Measurements from ENCODE around the gene FUCA1.
"Not testable (repeated sequence)": the region's sequence is repeated elsewhere in the genome, so short reads cannot be mapped to it uniquely, and the experiment has no call there.

Gene FUCA1

GRCh38 chr1:23837908-23838307 is 30.2 kb downstream of the FUCA1 start:
- DNase-seq (ENCODE audit: low spot score) = no peak

- no peak for DNase-seq (ENCODE audit: low spot score)
These were observed 32.1 kb downstream of the FUCA1 start for GRCh38 chr1:23836037-23836436.

GRCh38 chr1:23834156-23834555 is 33.9 kb downstream of the FUCA1 start:
- DNase-seq (ENCODE audit: low spot score) = not testable (repeated sequence)

GRCh38 chr1:23827717-23828116 is 40.4 kb downstream of the FUCA1 start:
- no peak for DNase-seq (ENCODE audit: low spot score)

GRCh38 chr1:23826590-23826989 is 41.5 kb downstream of the FUCA1 start:
- DNase-seq (ENCODE audit: low spot score) = not testable (repeated sequence)

- DNase-seq (ENCODE audit: low spot score) = peak; percentile 28
These were observed 42.1 kb downstream of the FUCA1 start for GRCh38 chr1:23825762-23826522.

GRCh38 chr1:23825076-23825761 is 42.9 kb downstream of the FUCA1 start, which contains the start of gene HMGCL:
HMGCL (minus strand) TSS chr1:23825429; CDS start chr1:23825415, 14 bp downstream.
- DNase-seq (ENCODE audit: low spot score) = peak; percentile 95

GRCh38 chr1:23824711-23825075 is 43.4 kb downstream of the FUCA1 start:
- DNase-seq (ENCODE audit: low spot score) = no peak

- no peak for DNase-seq (ENCODE audit: low spot score)
These were observed 44.3 kb downstream of the FUCA1 start for GRCh38 chr1:23823767-23824166.

- no peak for DNase-seq (ENCODE audit: low spot score)
These were observed 50.5 kb downstream of the FUCA1 start for GRCh38 chr1:23817633-23818032.

GRCh38 chr1:23816906-23817305 is 51.2 kb downstream of the FUCA1 start:
- DNase-seq (ENCODE audit: low spot score) = no peak

- DNase-seq (ENCODE audit: low spot score) = no peak
These were observed 51.7 kb downstream of the FUCA1 start for GRCh38 chr1:23816361-23816760.

- DNase-seq (ENCODE audit: low spot score) = no peak
These were observed 54.1 kb downstream of the FUCA1 start for GRCh38 chr1:23814016-23814415.

- DNase-seq (ENCODE audit: low spot score) = peak; percentile 88
These were observed 57.1 kb downstream of the FUCA1 start for GRCh38 chr1:23810818-23811540.

- DNase-seq (ENCODE audit: low spot score) = peak; percentile 88
These were observed 58.3 kb downstream of the FUCA1 start for GRCh38 chr1:23809751-23810171.

GRCh38 chr1:23807453-23807852 is 60.6 kb downstream of the FUCA1 start:
- no peak for DNase-seq (ENCODE audit: low spot score)

GRCh38 chr1:23806280-23806679 is 61.8 kb downstream of the FUCA1 start:
- DNase-seq (ENCODE audit: low spot score) = no peak

- DNase-seq (ENCODE audit: low spot score) = no peak
These were observed 63.1 kb downstream of the FUCA1 start for GRCh38 chr1:23805025-23805424.

GRCh38 chr1:23804183-23804835 is 63.8 kb downstream of the FUCA1 start:
- no peak for DNase-seq (ENCODE audit: low spot score)

GRCh38 chr1:23803674-23804073 is 64.4 kb downstream of the FUCA1 start:
- DNase-seq (ENCODE audit: low spot score) = no peak

GRCh38 chr1:23802809-23803342 is 65.2 kb downstream of the FUCA1 start:
- DNase-seq (ENCODE audit: low spot score) = not testable (repeated sequence)

GRCh38 chr1:23801876-23802275 is 66.2 kb downstream of the FUCA1 start:
- DNase-seq (ENCODE audit: low spot score) = no peak
